HG03342 (cell line): ENCODE results near the gene RGS7.
"Not testable (repeated sequence)": the region's sequence is repeated elsewhere in the genome, so short reads cannot be mapped to it uniquely, and the experiment has no call there.

ENCODE experiments used
- ATAC-seq: cut with Tn5 transposase; IDR thresholded peaks from one replicate; pipeline ENCODE4 v1.9.1; 2021; ENCODE audit warnings: mild to moderate bottlenecking, moderate library complexity; ENCODE audit not compliant: unreplicated experiment

The RGS7 gene

DNA sequence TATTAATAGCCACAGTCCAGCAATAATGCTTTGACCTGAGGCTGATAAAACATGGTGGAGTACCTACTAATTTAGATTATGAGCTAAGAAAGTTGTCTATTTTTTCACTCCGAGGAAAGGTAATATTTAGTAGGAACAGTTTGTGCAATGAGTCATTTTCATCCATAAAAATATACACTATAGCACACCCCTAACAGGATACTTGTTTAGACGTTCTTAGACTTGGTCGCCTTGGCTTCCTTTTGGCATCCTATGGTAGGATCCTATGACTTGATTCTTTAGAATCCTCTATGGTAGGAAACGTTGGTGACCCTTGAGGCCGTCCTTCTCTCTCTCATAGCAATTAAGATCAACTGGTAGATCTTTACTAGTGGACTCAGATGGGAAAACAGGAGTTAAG is 81.8 kb downstream of the RGS7 start:
- no peak for ATAC-seq

- no peak for ATAC-seq
Measured at GRCh38 chr1:241274693-241275092, 82.3 kb downstream of the RGS7 start.

DNA sequence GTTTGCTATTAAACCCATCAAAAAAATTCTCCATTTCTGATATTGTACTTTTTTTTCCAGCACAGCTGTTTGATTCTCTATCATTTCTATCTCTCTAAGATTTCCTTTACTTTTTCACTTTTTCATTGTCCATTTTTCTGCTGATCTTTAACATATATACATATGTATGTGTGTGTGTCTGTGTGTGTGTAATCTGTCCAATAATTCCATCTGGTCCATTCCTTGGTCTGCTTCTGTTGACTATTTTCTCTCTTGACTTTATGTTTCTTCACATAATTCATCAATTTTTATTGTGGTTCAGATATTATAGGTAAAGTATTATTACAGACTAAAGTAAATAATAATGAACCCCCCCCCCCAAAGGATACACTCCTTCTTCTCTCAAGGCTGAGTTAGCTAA is 84.2 kb downstream of the RGS7 start:
- ATAC-seq: no peak

DNA sequence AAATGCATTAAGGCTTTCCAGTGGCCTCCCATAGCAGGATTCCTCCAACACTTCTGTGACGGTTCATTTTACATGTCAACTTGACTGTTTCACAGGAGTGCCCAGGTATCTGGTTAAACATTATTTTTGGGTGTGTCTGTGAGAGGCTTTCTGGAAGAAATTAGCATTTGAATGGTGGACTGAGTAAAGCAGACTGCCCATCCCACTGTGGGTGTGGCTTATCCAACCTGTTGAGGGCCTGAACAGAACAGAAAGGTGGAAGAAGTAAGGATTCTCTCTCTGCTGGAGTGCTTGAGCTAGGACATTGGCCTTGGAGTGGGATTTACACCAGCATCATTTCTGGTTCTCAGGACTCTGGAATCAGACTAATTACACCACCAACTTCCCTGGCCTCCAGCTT is 85.6 kb downstream of the RGS7 start:
- ATAC-seq: no peak

DNA sequence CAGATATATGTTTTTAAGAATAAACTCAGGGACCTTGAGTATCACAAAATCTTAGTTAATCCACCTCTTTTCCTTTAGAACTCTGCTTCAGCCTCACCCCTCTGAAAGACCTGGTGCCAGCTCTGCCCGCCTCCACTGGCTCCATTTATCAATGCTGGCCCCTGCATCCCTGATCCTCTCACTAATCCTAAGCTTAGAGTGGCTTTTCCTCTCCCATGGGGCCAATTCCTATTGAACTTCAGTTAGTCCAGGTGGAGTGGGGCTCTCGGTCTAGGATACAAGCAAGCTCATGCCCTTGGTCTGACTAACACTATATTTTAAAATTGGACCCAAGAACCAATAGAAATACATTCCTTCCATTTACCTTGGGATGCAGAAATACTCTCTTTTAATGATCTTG is 87.0 kb downstream of the RGS7 start:
- no peak for ATAC-seq

- ATAC-seq: no peak
Measured at GRCh38 chr1:241269116-241269515, 87.9 kb downstream of the RGS7 start.

DNA sequence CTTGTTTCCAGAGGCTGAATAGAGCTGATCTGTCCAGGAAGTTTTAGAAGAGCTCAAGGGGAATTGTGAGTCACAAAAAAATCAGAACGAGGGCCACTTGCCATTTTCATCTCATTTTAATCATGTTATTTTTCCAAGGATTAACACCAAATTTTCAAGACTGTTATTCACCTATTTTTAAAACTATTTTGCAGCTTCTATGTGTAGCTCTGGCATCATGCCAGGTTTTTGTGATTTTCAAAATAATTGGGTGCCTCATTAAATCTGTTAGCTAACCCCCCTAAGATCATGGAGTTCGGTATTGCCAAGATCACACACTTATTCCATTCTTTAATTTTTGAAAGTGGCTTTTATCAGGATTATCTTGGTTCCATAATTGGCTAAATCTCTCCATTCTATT is 90.9 kb downstream of the RGS7 start:
- no peak for ATAC-seq

GRCh38 chr1:241265428-241265827 is 91.6 kb downstream of the RGS7 start:
- no peak for ATAC-seq

- ATAC-seq: no peak
Measured at GRCh38 chr1:241263346-241263745, 93.7 kb downstream of the RGS7 start.

- no peak for ATAC-seq
Measured at GRCh38 chr1:241253471-241253870, 103.5 kb downstream of the RGS7 start.

DNA sequence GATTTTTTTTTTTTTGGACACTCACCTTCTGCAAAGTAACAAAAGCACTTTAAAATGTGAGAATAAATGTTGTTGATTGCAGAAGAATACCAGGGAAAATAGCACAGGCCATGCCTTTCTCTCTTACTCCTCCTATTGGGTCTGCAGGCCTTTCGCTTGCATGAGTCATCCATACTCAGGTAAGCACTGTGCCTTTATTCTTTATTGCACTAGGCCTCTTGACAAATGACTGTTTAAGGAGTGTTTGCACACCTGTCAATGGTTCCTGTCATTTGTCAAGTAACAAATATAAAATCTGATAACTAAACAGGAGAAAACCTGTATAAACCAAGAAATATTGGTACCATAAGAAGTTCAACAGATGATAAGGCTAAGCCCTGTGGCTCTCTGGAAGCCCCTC is 106.5 kb downstream of the RGS7 start:
- ATAC-seq: no peak

DNA sequence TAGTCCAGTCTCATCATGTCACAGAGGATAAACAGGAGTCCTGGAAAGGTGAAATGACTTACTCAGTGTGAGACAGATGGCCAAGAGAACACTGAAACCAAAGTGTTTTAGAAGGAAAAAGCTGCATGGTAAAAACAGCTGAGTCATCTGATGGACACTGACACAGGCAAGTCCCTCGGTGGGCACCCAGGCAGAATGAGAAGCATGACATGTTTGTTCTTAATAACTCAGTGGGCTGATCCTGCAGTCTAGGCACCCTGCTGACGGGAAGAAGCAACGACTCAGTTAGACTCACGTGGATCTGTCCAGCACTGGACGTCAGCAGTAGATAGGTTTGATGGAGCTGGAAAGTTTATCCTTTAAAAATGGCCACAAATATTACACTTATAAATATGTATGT is 116.9 kb downstream of the RGS7 start:
- ATAC-seq: no peak

DNA sequence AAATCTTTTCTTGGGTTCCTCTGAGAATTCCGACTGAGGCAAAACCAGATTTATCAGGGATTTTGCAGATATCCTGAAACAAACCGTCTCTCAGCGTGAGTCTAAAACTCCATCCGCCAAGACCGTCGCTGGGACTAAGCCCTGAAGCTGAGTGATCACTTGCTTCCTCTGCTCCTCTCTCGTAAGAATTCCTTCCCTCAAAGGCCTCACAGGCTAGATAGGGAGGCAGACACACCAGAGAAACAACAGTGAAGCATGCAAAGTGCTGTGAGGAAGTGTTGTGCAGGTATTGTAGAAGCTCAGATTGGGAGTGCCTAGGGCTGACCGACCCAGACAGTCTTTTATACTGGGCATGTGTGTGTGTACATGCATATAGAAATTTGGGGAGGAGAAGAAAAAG is 119.1 kb downstream of the RGS7 start:
- no peak for ATAC-seq

DNA sequence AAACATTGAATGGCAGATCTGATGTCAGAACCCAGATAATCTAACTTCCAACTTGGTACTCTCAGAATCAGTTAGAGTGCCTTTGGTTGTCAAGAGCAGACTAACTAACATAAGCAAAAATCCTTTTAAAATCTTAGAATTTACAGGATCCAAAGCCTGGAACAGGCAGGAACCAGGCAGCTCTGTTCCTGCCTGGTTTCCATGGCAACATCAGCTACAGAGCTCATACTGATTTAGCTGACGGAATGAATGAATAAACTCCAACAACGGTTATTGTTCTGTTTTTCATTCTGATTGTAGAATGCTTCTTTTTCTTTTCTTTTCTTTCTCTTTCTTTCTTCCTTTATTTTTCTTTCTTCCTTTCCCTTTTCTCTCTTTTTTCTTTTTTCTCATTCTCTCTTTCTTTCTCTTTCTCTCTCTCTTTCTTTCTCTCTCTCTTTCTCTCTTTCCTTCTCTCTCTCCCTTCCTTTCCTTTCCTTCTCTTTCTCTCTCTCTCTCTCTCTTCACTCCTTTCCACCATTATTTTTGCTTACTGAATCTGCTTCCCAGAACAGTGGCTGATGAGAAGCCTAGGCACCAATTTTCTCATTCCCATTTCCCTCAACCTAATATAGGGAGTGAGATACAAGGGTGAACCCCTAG is 121.6 kb downstream of the RGS7 start:
- ATAC-seq: no peak

- no peak for ATAC-seq
Measured at GRCh38 chr1:241229711-241230110, 127.3 kb downstream of the RGS7 start.

GRCh38 chr1:241229216-241229615 is 127.8 kb downstream of the RGS7 start:
- no peak for ATAC-seq

DNA sequence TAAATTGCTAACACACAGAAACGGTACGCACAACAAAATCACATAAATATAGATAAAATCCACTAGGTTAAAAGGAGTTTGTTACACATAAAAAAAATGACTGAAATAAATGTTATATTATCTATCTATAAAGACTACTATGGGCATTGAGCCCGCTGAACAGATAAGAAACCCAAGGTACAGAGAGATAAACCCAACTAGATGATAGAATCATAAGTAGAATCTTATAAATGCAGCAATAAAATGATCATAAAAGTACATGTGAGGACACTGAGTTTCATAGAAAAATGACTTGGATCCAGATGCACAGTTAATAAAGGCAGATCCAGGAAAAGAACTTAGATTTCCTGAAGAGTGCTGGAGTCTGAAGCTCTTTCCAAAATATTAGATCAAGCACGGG is 128.7 kb downstream of the RGS7 start:
- no peak for ATAC-seq

GRCh38 chr1:241225741-241226140 is 131.3 kb downstream of the RGS7 start:
- ATAC-seq: no peak

DNA sequence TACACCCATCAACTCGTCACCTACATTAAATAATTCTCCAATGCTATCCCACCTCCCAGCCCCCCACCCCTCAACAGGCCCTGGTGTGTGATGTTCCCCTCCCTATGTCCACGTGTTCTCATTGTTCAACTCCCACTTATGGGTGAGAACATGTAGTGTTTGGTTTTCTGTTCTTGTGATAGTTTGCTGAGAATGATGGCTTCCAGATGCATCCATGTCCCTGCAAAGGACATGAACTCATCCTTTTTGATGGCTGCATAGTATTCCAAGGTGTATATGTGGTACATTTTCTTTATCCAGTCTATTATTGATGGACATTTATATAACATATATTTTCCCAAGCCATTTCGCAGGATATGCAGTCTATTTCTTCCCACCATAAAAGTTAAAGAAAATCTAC is 132.8 kb downstream of the RGS7 start:
- not testable (repeated sequence) for ATAC-seq

GRCh38 chr1:241222813-241223212 is 134.2 kb downstream of the RGS7 start:
- not testable (repeated sequence) for ATAC-seq

DNA sequence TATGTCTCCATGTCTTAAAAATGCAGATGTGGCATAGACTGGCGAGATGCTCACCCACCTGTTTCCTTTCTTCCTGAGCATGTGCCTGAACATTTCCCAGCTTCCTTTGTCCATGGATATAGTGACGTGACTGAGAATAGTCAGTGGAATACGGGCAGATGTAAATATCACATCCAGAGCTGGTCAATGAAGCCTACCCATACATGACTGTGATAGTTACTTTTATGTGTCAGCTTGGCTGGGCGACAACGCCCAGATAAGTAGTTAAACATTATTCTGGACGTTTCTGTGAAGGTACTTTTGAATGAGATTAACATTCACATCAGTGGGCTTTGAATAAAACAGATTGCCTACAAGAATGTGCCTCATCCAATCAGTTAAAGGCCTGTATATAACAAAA is 135.7 kb downstream of the RGS7 start:
- no peak for ATAC-seq

GRCh38 chr1:241220913-241221312 is 136.1 kb downstream of the RGS7 start:
- not testable (repeated sequence) for ATAC-seq

DNA sequence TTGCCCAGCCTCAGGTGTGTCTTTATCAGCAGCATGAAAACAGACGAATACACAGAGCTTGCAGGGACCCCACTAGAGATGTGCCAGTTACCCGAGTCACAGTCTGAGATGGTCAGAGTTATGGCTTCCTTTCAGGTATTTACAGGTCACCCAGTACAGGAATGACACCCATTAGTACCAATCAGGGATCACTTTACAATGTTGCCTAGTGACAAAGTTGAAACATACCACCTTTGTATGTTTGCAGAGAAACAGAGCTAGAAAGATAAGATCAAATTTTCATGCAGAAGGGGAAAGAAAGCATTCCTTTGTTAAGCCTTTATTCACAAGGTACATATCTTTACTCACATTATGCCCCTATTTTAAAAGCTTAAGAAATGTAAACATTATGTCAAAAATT is 137.6 kb downstream of the RGS7 start:
- ATAC-seq: no peak
